HL-60 (cell line): ENCODE data around the gene HTRA1.

Experiments
- DNase-seq, 2 experiments: peaks; one replicate each; pipeline ENCODE4 v3.0.0-alpha.2; 2010 to 2020; ENCODE audit warnings: low read depth in 1 of 2, low spot score in 1 of 2
- H3K27ac ChIP-seq: fragments of 250-450 bp; sonication (Bioruptor Pico); replicated peaks from 2 replicates; pipeline ENCODE4 v1.5.1; 2020; ENCODE audit warnings: mild to moderate bottlenecking, moderate library complexity
- H3K27me3 ChIP-seq: fragments of 250-450 bp; sonication (Bioruptor Pico); 2 replicates; pipeline ENCODE4 v1.5.1; 2021; ENCODE audit warnings: mild to moderate bottlenecking, moderate library complexity; ENCODE audit not compliant: insufficient read depth, poor library complexity, severe bottlenecking
- H3K4me3 ChIP-seq: replicated peaks from 2 replicates; pipeline ENCODE4 v1.5.1; 2011; ENCODE audit warnings: mild to moderate bottlenecking, control low read depth, low read length; ENCODE audit not compliant: insufficient read depth
- CTCF ChIP-seq: IDR thresholded peaks from one replicate; pipeline ENCODE4 v1.5.1; 2011; ENCODE audit warnings: low read length, control low read depth, inconsistent platforms; ENCODE audit not compliant: insufficient read depth
- GABPA ChIP-seq: IDR thresholded peaks from 2 replicates; pipeline ENCODE4 v1.6.1; 2012; ENCODE audit warnings: low read depth
- POLR2AphosphoS5 ChIP-seq: IDR thresholded peaks from 2 replicates; pipeline ENCODE4 v1.6.1; 2012; ENCODE audit warnings: low read depth
- REST ChIP-seq: IDR thresholded peaks from 2 replicates; pipeline ENCODE4 v1.6.1; 2012; ENCODE audit warnings: low read depth; ENCODE audit not compliant: insufficient replicate concordance
- SPI1 ChIP-seq: IDR thresholded peaks from 2 replicates; pipeline ENCODE4 v1.6.1; 2012; ENCODE audit warnings: low read depth, mild to moderate bottlenecking, borderline replicate concordance

The HTRA1 gene

GRCh38 chr10:122549636-122550035, 88.3 kb downstream of the HTRA1 start:
- TF ChIP-seq SPI1 (no peak), GABPA (no peak), POLR2AphosphoS5 (no peak), CTCF (no peak), REST (no peak)
- H3K27me3 ChIP-seq = no peaks in the 10 kb centered on the region
- no peak for DNase-seq

GRCh38 chr10:122550427-122550826, 89.1 kb downstream of the HTRA1 start:
- no peak overlapping the region for H3K27ac ChIP-seq
- TF ChIP-seq SPI1 (no peak), CTCF (no peak), GABPA (no peak), POLR2AphosphoS5 (no peak), REST (no peak)
- no peak overlapping the region for H3K4me3 ChIP-seq
- no peak for DNase-seq
- no peaks in the 10 kb centered on the region for H3K27me3 ChIP-seq

More at GRCh38 chr10:122549636-122550035, 88.3 kb downstream of the HTRA1 start:
- H3K4me3 ChIP-seq = no peak overlapping the region
- H3K27ac ChIP-seq = no peak overlapping the region

- no peak overlapping the region for H3K4me3 ChIP-seq
- no peak overlapping the region for H3K27ac ChIP-seq
- no peaks in the 10 kb centered on the region for H3K27me3 ChIP-seq
- DNase-seq = no peak
- TF ChIP-seq POLR2AphosphoS5 = no peak
- no peak for TF ChIP-seq CTCF
- no peak for TF ChIP-seq GABPA
- TF ChIP-seq SPI1 = no peak
- TF ChIP-seq REST = no peak
Measured at GRCh38 chr10:122550983-122551382, 89.6 kb downstream of the HTRA1 start.
